UCSD-AML1 (cell line): ENCODE measurements around the gene EEF1AKMT3.

Experiments used
- DNase-seq: peaks from one replicate; lab custom pipeline; 2025; ENCODE audit not compliant: unreplicated experiment; lab: John Stamatoyannopoulos, UW

EEF1AKMT3 gene

GRCh38 chr12:57735198-57735855, 37.1 kb upstream of the EEF1AKMT3 start:
- DNase-seq = no peak

GRCh38 chr12:57735952-57736740, 36.3 kb upstream of the EEF1AKMT3 start:
- DNase-seq = no peak

GRCh38 chr12:57736741-57737466, 35.5 kb upstream of the EEF1AKMT3 start:
- DNase-seq = no peak

- DNase-seq = no peak
Observed at GRCh38 chr12:57737467-57738460, 34.6 kb upstream of the EEF1AKMT3 start.

GRCh38 chr12:57738661-57739237, 33.7 kb upstream of the EEF1AKMT3 start, which contains the start of gene AGAP2:
Gene AGAP2 (minus strand): TSS chr12:57738742. CDS start chr12:57738246, 496 bp downstream.
- no peak for DNase-seq

GRCh38 chr12:57739387-57739786, 33.0 kb upstream of the EEF1AKMT3 start:
- no peak for DNase-seq

GRCh38 chr12:57739914-57740538, 32.4 kb upstream of the EEF1AKMT3 start:
- no peak for DNase-seq

GRCh38 chr12:57740656-57741412, 31.6 kb upstream of the EEF1AKMT3 start:
- DNase-seq = peak; percentile 84

- no peak for DNase-seq
Observed at GRCh38 chr12:57741413-57741789, 31.0 kb upstream of the EEF1AKMT3 start.

GRCh38 chr12:57741844-57742738, 30.3 kb upstream of the EEF1AKMT3 start:
- DNase-seq = peak; percentile 77

GRCh38 chr12:57743769-57744168, 28.6 kb upstream of the EEF1AKMT3 start:
- DNase-seq = no peak

GRCh38 chr12:57744194-57744776, 28.1 kb upstream of the EEF1AKMT3 start:
- DNase-seq = peak; percentile 88

GRCh38 chr12:57744777-57745484, 27.5 kb upstream of the EEF1AKMT3 start, which contains the start of gene TSPAN31:
Gene TSPAN31 (plus strand): TSS chr12:57745039. CDS start chr12:57745155, 116 bp downstream.
- DNase-seq = peak; percentile 93

GRCh38 chr12:57745485-57745881, 26.9 kb upstream of the EEF1AKMT3 start:
- no peak for DNase-seq

- no peak for DNase-seq
Observed at GRCh38 chr12:57746025-57746424, 26.4 kb upstream of the EEF1AKMT3 start.

- DNase-seq = no peak
Observed at GRCh38 chr12:57749061-57749460, 23.4 kb upstream of the EEF1AKMT3 start.
